ENCODE measurements around the gene ZDHHC23. TPM values are rescaled to one million over a fixed set of nuclear protein-coding genes. Genes with fewer than 3 reads are reported as not detected.
A peak's percentile ranks its signal among the peaks of the same experiment; 100 is the strongest.

ZDHHC23 gene
- total RNA-seq, 2 experiments from 2014 or later, result 36.9 to 44.4 TPM

GRCh38 chr3:114005481-114005880 lies 57.7 kb downstream of the ZDHHC23 start:
- Histone ChIP-seq H3K79me2 (ENCODE audit: insufficient read depth, low read depth, low read length) (no peaks in the 10 kb centered on the region), H3K9me2 (ENCODE audit: insufficient read depth, low read length) (no peaks in the 10 kb centered on the region), H3K4me3 (ENCODE audit: low read depth, low read length, poor library complexity, severe bottlenecking) (peak overlapping the region; percentile 59), H3K4me2 (ENCODE audit: low read length) (peak overlapping the region; percentile 71), H3K27ac (ENCODE audit: low read depth, low read length, poor library complexity, severe bottlenecking) (peak overlapping the region; percentile 97), H3K36me3 (ENCODE audit: insufficient read depth, low read length) (no peaks in the 10 kb centered on the region), H4K20me1 (ENCODE audit: insufficient read depth, low read length) (no peaks in the 10 kb centered on the region), H3K9me3 (ENCODE audit: low read length) (no peaks in the 10 kb centered on the region), H2AFZ (ENCODE audit: low read length) (peak overlapping the region; percentile 85; the same call in 1 of the 2 replicates), H3K4me1 (ENCODE audit: insufficient read depth, low read length, poor library complexity, severe bottlenecking) (peaks cover 74% of the 10 kb centered on the region)
- ChIA-PET CTCF (ENCODE audit: unreplicated experiment) (interaction anchor here (0.7 to 1.3 kb wide), 4 partner anchors 24 to 145 kb away, joined by 3 to 4 read pairs (median 3); no protein-coding TSS in a partner anchor), POLR2A (interaction anchor here (0.6 to 3.3 kb wide), 11 partner anchors 11 to 208 kb away, joined by 3 to 14 read pairs (median 4); partner anchors contain the start of genes CCDC191 and QTRT2)
- TF ChIP-seq CTCF (conservative IDR thresholded peaks at IDR 0.05; ENCODE audit: low read length) (peak; percentile 67), EZH2phosphoT487 (IDR thresholded peaks at IDR 0.05; ENCODE audit: borderline replicate concordance, low read depth, low read length) (no peak)
- DNase-seq (ENCODE audit: low spot score), result peak; percentile 97
- BruUV-seq (replicated peaks), result no TSS peak
- intact Hi-C loops (cut with micrococcal nuclease; ENCODE audit: unreplicated experiment), result loop anchor here (1.0 to 5.0 kb wide), 4 partner anchors 51 to 447 kb away; partner anchors contain the start of genes CCDC191, QTRT2 and ZDHHC23

- Histone ChIP-seq H3K36me3 (ENCODE audit: insufficient read depth, low read length) (no peaks in the 10 kb centered on the region), H3K9me3 (ENCODE audit: low read length) (no peaks in the 10 kb centered on the region), H3K4me1 (ENCODE audit: insufficient read depth, low read length, poor library complexity, severe bottlenecking) (peaks cover 52% of the 10 kb centered on the region), H3K27ac (ENCODE audit: low read depth, low read length, poor library complexity, severe bottlenecking) (peak overlapping the region; percentile 37), H3K4me2 (ENCODE audit: low read length) (peak overlapping the region; percentile 61), H3K9me2 (ENCODE audit: insufficient read depth, low read length) (no peaks in the 10 kb centered on the region), H3K79me2 (ENCODE audit: insufficient read depth, low read depth, low read length) (no peaks in the 10 kb centered on the region), H2AFZ (ENCODE audit: low read length) (peak overlapping the region; percentile 70), H3K4me3 (ENCODE audit: low read depth, low read length, poor library complexity, severe bottlenecking) (no peak overlapping the region), H4K20me1 (ENCODE audit: insufficient read depth, low read length) (no peaks in the 10 kb centered on the region)
- CTCF ChIA-PET (ENCODE audit: unreplicated experiment), result interaction anchor here (0.6 kb wide), 1 partner anchor 14 kb away, joined by 3 read pairs; no protein-coding TSS in a partner anchor
- intact Hi-C loops (cut with micrococcal nuclease; ENCODE audit: unreplicated experiment), result no loop called here
- POLR2A ChIA-PET, result interaction anchor here (0.5 to 5.5 kb wide), 8 partner anchors 11 to 178 kb away, joined by 3 to 30 read pairs (median 4); partner anchors contain the start of genes CCDC191 and QTRT2
- DNase-seq (ENCODE audit: low spot score), result peak; percentile 62
- no TSS peak for BruUV-seq (replicated peaks)
- TF ChIP-seq CTCF (conservative IDR thresholded peaks at IDR 0.05; ENCODE audit: low read length) (no peak), EZH2phosphoT487 (IDR thresholded peaks at IDR 0.05; ENCODE audit: borderline replicate concordance, low read depth, low read length) (no peak)
Observed at GRCh38 chr3:114011059-114011797, 63.4 kb downstream of the ZDHHC23 start.

Other genes starting within 250 kb of the ZDHHC23 start
- 223 and 225 TPM in 2 replicates for gene NAA50, start 201.8 kb upstream of the ZDHHC23 start, total RNA-seq (2014; rRNA removed; shearing (Covaris generic))
- 159 and 172 TPM in 2 replicates for gene NAA50, start 201.8 kb upstream of the ZDHHC23 start, total RNA-seq (2022)
- gene ATP6V1A, start 201.0 kb upstream of the ZDHHC23 start, total RNA-seq (2014; rRNA removed; shearing (Covaris generic)), result 22.1 and 26.5 TPM in 2 replicates
- gene ATP6V1A, start 201.0 kb upstream of the ZDHHC23 start, total RNA-seq (2022), result 63.2 and 77.3 TPM in 2 replicates
- gene GRAMD1C, start 109.2 kb upstream of the ZDHHC23 start, total RNA-seq (2014; rRNA removed; shearing (Covaris generic)), result 4.1 and 6.1 TPM in 2 replicates
- 6.4 and 6.8 TPM in 2 replicates for gene GRAMD1C, start 109.2 kb upstream of the ZDHHC23 start, total RNA-seq (2022)
- 5.0 and 5.4 TPM in 2 replicates for gene CCDC191, start 108.5 kb downstream of the ZDHHC23 start, total RNA-seq (2014; rRNA removed; shearing (Covaris generic))
- 4.2 and 7.3 TPM in 2 replicates for gene CCDC191, start 108.5 kb downstream of the ZDHHC23 start, total RNA-seq (2022)
- gene QTRT2, start 108.7 kb downstream of the ZDHHC23 start, total RNA-seq (2014; rRNA removed; shearing (Covaris generic)), result 43.1 and 47.4 TPM in 2 replicates
- 54.6 and 57.2 TPM in 2 replicates for gene QTRT2, start 108.7 kb downstream of the ZDHHC23 start, total RNA-seq (2022)
- gene DRD3, start 231.0 kb downstream of the ZDHHC23 start, total RNA-seq (2014; rRNA removed; shearing (Covaris generic)), result not detected in 2 replicates
- not detected in 2 replicates for gene DRD3, start 231.0 kb downstream of the ZDHHC23 start, total RNA-seq (2022)

Data from OCI-LY7 (cell line).